Osteoblast (primary cell): ENCODE measurements around the gene CREBL2. TPM values are rescaled to one million over a fixed set of nuclear protein-coding genes. Genes with fewer than 3 reads are reported as not detected.
"Not testable (repeated sequence)": the region's sequence is repeated elsewhere in the genome, so short reads cannot be mapped to it uniquely, and the experiment has no call there.

Experiments used
- DNase-seq: peaks from one replicate; pipeline ENCODE4 v3.0.0; 2011; ENCODE audit warnings: low spot score, mixed read lengths; ENCODE audit not compliant: insufficient read length; ENCODE audit errors: missing footprints
- H2AFZ ChIP-seq: 2 replicates; pipeline ENCODE4 v1.6.0; 2011; ENCODE audit warnings: mild to moderate bottlenecking, low read length
- H3K27ac ChIP-seq: 2 replicates; pipeline ENCODE4 v1.5.1; 2011; ENCODE audit warnings: mild to moderate bottlenecking, low read depth, low read length, moderate library complexity
- H3K27me3 ChIP-seq: 2 replicates; pipeline ENCODE4 v1.6.0; 2012; ENCODE audit warnings: mild to moderate bottlenecking, control low read depth, inconsistent platforms, low read length, moderate library complexity; ENCODE audit not compliant: insufficient read depth
- H3K36me3 ChIP-seq: 2 replicates; pipeline ENCODE4 v1.5.1; 2011; ENCODE audit warnings: mild to moderate bottlenecking, low read length, control low read depth, moderate library complexity; ENCODE audit not compliant: insufficient read depth
- H3K4me1 ChIP-seq: 2 replicates; pipeline ENCODE4 v1.5.1; 2011; ENCODE audit warnings: mild to moderate bottlenecking, low read length, control low read depth, moderate library complexity; ENCODE audit not compliant: insufficient read depth
- H3K4me2 ChIP-seq: 2 replicates; pipeline ENCODE4 v1.6.0; 2011; ENCODE audit warnings: mild to moderate bottlenecking, low read length; ENCODE audit not compliant: insufficient read depth
- H3K4me3 ChIP-seq: fragments of 200-600 bp; sonication (generic); 3 replicates; pipeline ENCODE4 v1.5.1; 2012; ENCODE audit warnings: mild to moderate bottlenecking, low read length, inconsistent platforms; ENCODE audit not compliant: insufficient read depth
- H3K79me2 ChIP-seq: 2 replicates; pipeline ENCODE4 v1.6.0; 2012; ENCODE audit warnings: mild to moderate bottlenecking, low read length, control low read depth, inconsistent platforms; ENCODE audit not compliant: insufficient read depth
- H3K9me3 ChIP-seq: 2 replicates; pipeline ENCODE4 v1.5.1; 2011; ENCODE audit warnings: low read depth, low read length, control low read depth
- H4K20me1 ChIP-seq: 2 replicates; pipeline ENCODE4 v1.6.0; 2012; ENCODE audit warnings: mild to moderate bottlenecking, low read length, control low read depth; ENCODE audit not compliant: insufficient read depth
- CTCF ChIP-seq: IDR thresholded peaks from 2 replicates; pipeline ENCODE4 v1.5.1; 2011; ENCODE audit warnings: mild to moderate bottlenecking, low read depth, low read length, moderate library complexity; ENCODE audit errors: extremely low read depth
- total RNA-seq: library from RNA; depleted of rRNA; stranded (reverse); fragments of >200 nt; gene quantifications from 2 replicates; pipeline ENCODE4 v1.2.3, GENCODE V29; 2012

The CREBL2 gene
- total RNA-seq, 1 donor = 47.0 TPM

- peaks cover 6% of the 10 kb centered on the region for H3K9me3 ChIP-seq
- H4K20me1 ChIP-seq = no peaks in the 10 kb centered on the region
- peaks cover 11% of the 10 kb centered on the region for H3K36me3 ChIP-seq
- peak; percentile 42 for DNase-seq
- H3K4me3 ChIP-seq = peak overlapping the region; percentile 45
- TF ChIP-seq CTCF = peak; percentile 64
- no peaks in the 10 kb centered on the region for H3K27me3 ChIP-seq
- peak overlapping the region; percentile 4 for H2AFZ ChIP-seq
- H3K4me1 ChIP-seq = peaks cover 14% of the 10 kb centered on the region
- H3K27ac ChIP-seq = peak overlapping the region; percentile 63
- H3K4me2 ChIP-seq = peak overlapping the region; percentile 76
- no peaks in the 10 kb centered on the region for H3K79me2 ChIP-seq
Observed at GRCh38 chr12:12645485-12645884, 33.8 kb downstream of the CREBL2 start.

- peak overlapping the region; percentile 4 for H2AFZ ChIP-seq
- DNase-seq = peak; percentile 77
- H3K79me2 ChIP-seq, H4K20me1 ChIP-seq, H3K27me3 ChIP-seq, H3K9me3 ChIP-seq: not testable (repeated sequence)
- peak overlapping the region; percentile 45 for H3K4me3 ChIP-seq
- H3K27ac ChIP-seq = peak overlapping the region; percentile 63
- peaks cover 11% of the 10 kb centered on the region for H3K36me3 ChIP-seq
- peaks cover 14% of the 10 kb centered on the region for H3K4me1 ChIP-seq
- H3K4me2 ChIP-seq = peak overlapping the region; percentile 76
Observed at GRCh38 chr12:12645968-12646367, 34.3 kb downstream of the CREBL2 start.

- Histone ChIP-seq H3K9me3 (peaks cover 6% of the 10 kb centered on the region), H3K79me2 (no peaks in the 10 kb centered on the region), H3K4me1 (peaks cover 14% of the 10 kb centered on the region), H3K4me2 (no peak overlapping the region), H4K20me1 (no peaks in the 10 kb centered on the region), H3K36me3 (peaks cover 11% of the 10 kb centered on the region), H3K4me3 (no peak overlapping the region), H2AFZ (no peak overlapping the region), H3K27me3 (no peaks in the 10 kb centered on the region), H3K27ac (peak overlapping the region; percentile 63)
- DNase-seq = no peak
- no peak for TF ChIP-seq CTCF
Observed at GRCh38 chr12:12646483-12647072, 34.9 kb downstream of the CREBL2 start.

GRCh38 chr12:12648284-12648683, 36.6 kb downstream of the CREBL2 start:
- no peak for DNase-seq
- Histone ChIP-seq H3K4me2 (no peak overlapping the region), H3K4me3 (no peak overlapping the region), H4K20me1 (no peaks in the 10 kb centered on the region), H3K27me3 (no peaks in the 10 kb centered on the region), H3K9me3 (peaks cover 6% of the 10 kb centered on the region), H3K36me3 (peaks cover under 1% of the 10 kb centered on the region), H2AFZ (no peak overlapping the region), H3K79me2 (no peaks in the 10 kb centered on the region), H3K27ac (no peak overlapping the region), H3K4me1 (peaks cover 14% of the 10 kb centered on the region)
- TF ChIP-seq CTCF = no peak
